HepG2 (cell line): ENCODE results near the gene L3MBTL1. TPM values are rescaled to one million over a fixed set of nuclear protein-coding genes. Genes with fewer than 3 reads are reported as not detected.
A peak's percentile ranks its signal among the peaks of the same experiment; 100 is the strongest.

Experiments used
- ARNT2 ChIP-seq: sonication (generic); formaldehyde crosslinking; IDR thresholded peaks from 2 replicates; pipeline ENCODE4 v1.8.0; 2022; ENCODE audit warnings: mild to moderate bottlenecking, low read depth, missing genetic modification reagents, moderate library complexity
- ARNTL ChIP-seq: sonication (generic); formaldehyde crosslinking; IDR thresholded peaks from 2 replicates; pipeline ENCODE4 v1.4.0; 2020; ENCODE audit warnings: mild to moderate bottlenecking, missing genetic modification reagents
- ATRX ChIP-seq: sonication (generic); formaldehyde crosslinking; IDR thresholded peaks from 2 replicates; pipeline ENCODE4 v1.4.0; 2020; ENCODE audit warnings: missing genetic modification reagents, borderline replicate concordance
- DPF2 ChIP-seq: sonication (generic); formaldehyde crosslinking; IDR thresholded peaks from 2 replicates; pipeline ENCODE4 v1.4.0; 2020; ENCODE audit warnings: mild to moderate bottlenecking, low read depth, missing genetic modification reagents, borderline replicate concordance
- EED ChIP-seq: sonication (generic); formaldehyde crosslinking; IDR thresholded peaks from 2 replicates; pipeline ENCODE4 v1.5.0; 2020; ENCODE audit warnings: mild to moderate bottlenecking, missing genetic modification reagents
- GFI1 ChIP-seq: sonication (generic); formaldehyde crosslinking; IDR thresholded peaks from 2 replicates; pipeline ENCODE4 v1.5.0; 2020; ENCODE audit warnings: missing genetic modification reagents, mild to moderate bottlenecking, borderline replicate concordance
- JARID2 ChIP-seq: sonication (generic); formaldehyde crosslinking; IDR thresholded peaks from 2 replicates; pipeline ENCODE4 v1.8.1; 2023; ENCODE audit warnings: missing genetic modification reagents, inconsistent platforms; ENCODE audit not compliant: insufficient replicate concordance
- NCOA5 ChIP-seq: sonication (generic); formaldehyde crosslinking; IDR thresholded peaks from 2 replicates; pipeline ENCODE4 v1.4.0; 2020; ENCODE audit warnings: missing genetic modification reagents
- NR2F1 ChIP-seq, 2 experiments: fragments of 450-650 bp in 1 of 2; formaldehyde crosslinking in 1 of 2; IDR thresholded peaks; 2 replicates each; pipeline versions ENCODE4 v1.5.0 to v1.6.1; 2016 to 2020; ENCODE audit warnings: mild to moderate bottlenecking in 1 of 2, missing compliant biosample characterization in 1 of 2, missing genetic modification reagents in 1 of 2, moderate library complexity in 1 of 2
- RXRB ChIP-seq: IDR thresholded peaks from 2 replicates; pipeline ENCODE4 v1.6.1; 2016; ENCODE audit warnings: borderline replicate concordance, missing genetic modification reagents, missing compliant biosample characterization
- ZFP82 ChIP-seq: sonication (generic); formaldehyde crosslinking; IDR thresholded peaks from 2 replicates; pipeline ENCODE4 v1.5.1; 2020; ENCODE audit warnings: mild to moderate bottlenecking, missing genetic modification reagents, borderline replicate concordance
- ZNF17 ChIP-seq: sonication (generic); formaldehyde crosslinking; IDR thresholded peaks from 2 replicates; pipeline ENCODE4 v1.5.0; 2020; ENCODE audit warnings: mild to moderate bottlenecking, missing genetic modification reagents
- ZNF274 ChIP-seq: sonication (generic); formaldehyde crosslinking; IDR thresholded peaks from 2 replicates; pipeline ENCODE4 v1.5.1; 2020; ENCODE audit warnings: mild to moderate bottlenecking, missing genetic modification reagents
- ZNF709 ChIP-seq: sonication (generic); formaldehyde crosslinking; IDR thresholded peaks from 2 replicates; pipeline ENCODE4 v1.5.0; 2020; ENCODE audit warnings: mild to moderate bottlenecking, missing genetic modification reagents
- ZNF724P ChIP-seq: sonication (generic); formaldehyde crosslinking; IDR thresholded peaks from 2 replicates; pipeline ENCODE4 v1.8.0; 2022; ENCODE audit warnings: missing genetic modification reagents, borderline replicate concordance
- ZNF788 ChIP-seq: sonication (generic); formaldehyde crosslinking; IDR thresholded peaks from 2 replicates; pipeline ENCODE4 v1.5.0; 2020; ENCODE audit warnings: mild to moderate bottlenecking, missing genetic modification reagents, borderline replicate concordance
- polyA plus RNA-seq, 8 experiments: library from polyadenylated mRNA; depleted of rRNA in 3 of 8; stranded (reverse) in 7 of 8; unstranded in 1 of 8; fragments of >200 nt; fragmentation: Illumina TruSeq in 4 of 8; extraction: Trizol in 4 of 8; gene quantifications; 2 replicates each; pipeline versions ENCODE4 v1.2.1 to v1.2.3, GENCODE V29; 2011 to 2016; ENCODE audit warnings: low read depth in 4 of 8, missing spikeins in 1 of 8, mixed read lengths in 1 of 8; ENCODE audit not compliant: insufficient read depth in 1 of 8
- total RNA-seq, 5 experiments: library from RNA; depleted of rRNA; stranded (reverse); fragments of >200 nt; fragmentation: Illumina TruSeq; extraction: Trizol; gene quantifications; 2 replicates each; pipeline ENCODE4 v1.2.3, GENCODE V29; 2016; ENCODE audit warnings: low read depth in 1 of 5
- TF ChIP-seq, protein P1 (sequence below): sonication (generic); formaldehyde crosslinking; IDR thresholded peaks from 2 replicates; pipeline ENCODE4 v1.4.0; 2020; ENCODE audit warnings: missing genetic modification reagents, low read depth, mild to moderate bottlenecking, borderline replicate concordance
- TF ChIP-seq, protein P2 (sequence below): sonication (generic); formaldehyde crosslinking; IDR thresholded peaks from 2 replicates; pipeline ENCODE4 v1.4.0; 2020; ENCODE audit warnings: mild to moderate bottlenecking, missing genetic modification reagents
- TF ChIP-seq, protein P3 (sequence below): sonication (generic); formaldehyde crosslinking; IDR thresholded peaks from 2 replicates; pipeline ENCODE4 v1.4.0; 2020; ENCODE audit warnings: missing genetic modification reagents
- TF ChIP-seq, protein P4 (sequence below): sonication (generic); formaldehyde crosslinking; IDR thresholded peaks from 2 replicates; pipeline ENCODE4 v1.5.1; 2020; ENCODE audit warnings: mild to moderate bottlenecking, missing genetic modification reagents, moderate library complexity

Gene L3MBTL1
- total and polyA plus RNA-seq, 2 of the 13 experiments (the other 11 are each of a cell fraction or from before 2014, with no cell fraction given) = 9.0 to 17.8 TPM

DNA sequence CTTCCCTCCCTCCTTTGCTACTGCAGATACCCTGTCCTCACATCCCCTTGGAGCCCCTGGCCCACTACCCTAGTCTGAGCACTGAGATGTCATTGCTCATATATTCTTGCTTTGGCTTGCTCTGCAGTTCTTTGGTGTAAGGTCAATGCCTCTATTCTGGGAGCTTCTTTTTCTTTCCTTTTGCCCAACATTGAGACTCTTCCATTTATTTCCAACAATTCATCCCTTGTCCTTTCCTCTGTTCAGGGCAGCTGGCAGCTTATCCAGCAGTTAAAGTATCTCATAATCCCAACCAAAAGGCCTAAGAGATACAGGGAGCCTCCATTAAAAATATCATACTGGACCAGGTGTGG is 23.6 kb downstream of the L3MBTL1 start (continued):
- TF ChIP-seq ZNF17 (CRISPR knock-in tag) (0 out of 2 replicates have a peak, but pooled peaks have one; percentile 25), NCOA5 (CRISPR knock-in tag) (no peak), GFI1 (CRISPR knock-in tag) (peak; percentile 17; the same call in 1 of the 2 replicates), DPF2 (no peak), ZNF274 (CRISPR knock-in tag) (no peak), ARNT2 (CRISPR knock-in tag) (peak; percentile 44; the same call in 1 of the 2 replicates), ATRX (CRISPR knock-in tag) (no peak), ARNTL (CRISPR knock-in tag) (no peak), ZNF709 (CRISPR knock-in tag) (0 out of 2 replicates have a peak, but pooled peaks have one; percentile 1), RXRB (CRISPR knock-in tag) (0 out of 2 replicates have a peak, but pooled peaks have one; percentile 2), ZFP82 (no peak), ZNF724P (CRISPR knock-in tag) (no peak), NR2F1 (CRISPR knock-in tag; IDR thresholded peaks at IDR 0.05) (0 out of 4 replicates have a peak, but pooled peaks of 1 of the 2 experiments have one; percentile 3), ZNF788 (peak; percentile 7; the same call in 1 of the 2 replicates), EED (CRISPR knock-in tag) (no peak), JARID2 (CRISPR knock-in tag) (no peak)
- TF ChIP-seq, protein P1, sequence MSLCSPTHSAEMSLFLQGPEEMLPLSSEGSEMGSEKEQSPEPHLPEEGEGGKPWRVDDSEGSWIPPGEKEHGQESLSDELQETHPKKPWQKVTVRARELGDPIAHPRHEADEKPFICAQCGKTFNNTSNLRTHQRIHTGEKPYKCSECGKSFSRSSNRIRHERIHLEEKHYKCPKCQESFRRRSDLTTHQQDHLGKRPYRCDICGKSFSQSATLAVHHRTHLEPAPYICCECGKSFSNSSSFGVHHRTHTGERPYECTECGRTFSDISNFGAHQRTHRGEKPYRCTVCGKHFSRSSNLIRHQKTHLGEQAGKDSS (CRISPR knock-in tag) = no peak
- TF ChIP-seq, protein P2, sequence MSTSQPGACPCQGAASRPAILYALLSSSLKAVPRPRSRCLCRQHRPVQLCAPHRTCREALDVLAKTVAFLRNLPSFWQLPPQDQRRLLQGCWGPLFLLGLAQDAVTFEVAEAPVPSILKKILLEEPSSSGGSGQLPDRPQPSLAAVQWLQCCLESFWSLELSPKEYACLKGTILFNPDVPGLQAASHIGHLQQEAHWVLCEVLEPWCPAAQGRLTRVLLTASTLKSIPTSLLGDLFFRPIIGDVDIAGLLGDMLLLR (CRISPR knock-in tag) = no peak
- TF ChIP-seq, protein P3, sequence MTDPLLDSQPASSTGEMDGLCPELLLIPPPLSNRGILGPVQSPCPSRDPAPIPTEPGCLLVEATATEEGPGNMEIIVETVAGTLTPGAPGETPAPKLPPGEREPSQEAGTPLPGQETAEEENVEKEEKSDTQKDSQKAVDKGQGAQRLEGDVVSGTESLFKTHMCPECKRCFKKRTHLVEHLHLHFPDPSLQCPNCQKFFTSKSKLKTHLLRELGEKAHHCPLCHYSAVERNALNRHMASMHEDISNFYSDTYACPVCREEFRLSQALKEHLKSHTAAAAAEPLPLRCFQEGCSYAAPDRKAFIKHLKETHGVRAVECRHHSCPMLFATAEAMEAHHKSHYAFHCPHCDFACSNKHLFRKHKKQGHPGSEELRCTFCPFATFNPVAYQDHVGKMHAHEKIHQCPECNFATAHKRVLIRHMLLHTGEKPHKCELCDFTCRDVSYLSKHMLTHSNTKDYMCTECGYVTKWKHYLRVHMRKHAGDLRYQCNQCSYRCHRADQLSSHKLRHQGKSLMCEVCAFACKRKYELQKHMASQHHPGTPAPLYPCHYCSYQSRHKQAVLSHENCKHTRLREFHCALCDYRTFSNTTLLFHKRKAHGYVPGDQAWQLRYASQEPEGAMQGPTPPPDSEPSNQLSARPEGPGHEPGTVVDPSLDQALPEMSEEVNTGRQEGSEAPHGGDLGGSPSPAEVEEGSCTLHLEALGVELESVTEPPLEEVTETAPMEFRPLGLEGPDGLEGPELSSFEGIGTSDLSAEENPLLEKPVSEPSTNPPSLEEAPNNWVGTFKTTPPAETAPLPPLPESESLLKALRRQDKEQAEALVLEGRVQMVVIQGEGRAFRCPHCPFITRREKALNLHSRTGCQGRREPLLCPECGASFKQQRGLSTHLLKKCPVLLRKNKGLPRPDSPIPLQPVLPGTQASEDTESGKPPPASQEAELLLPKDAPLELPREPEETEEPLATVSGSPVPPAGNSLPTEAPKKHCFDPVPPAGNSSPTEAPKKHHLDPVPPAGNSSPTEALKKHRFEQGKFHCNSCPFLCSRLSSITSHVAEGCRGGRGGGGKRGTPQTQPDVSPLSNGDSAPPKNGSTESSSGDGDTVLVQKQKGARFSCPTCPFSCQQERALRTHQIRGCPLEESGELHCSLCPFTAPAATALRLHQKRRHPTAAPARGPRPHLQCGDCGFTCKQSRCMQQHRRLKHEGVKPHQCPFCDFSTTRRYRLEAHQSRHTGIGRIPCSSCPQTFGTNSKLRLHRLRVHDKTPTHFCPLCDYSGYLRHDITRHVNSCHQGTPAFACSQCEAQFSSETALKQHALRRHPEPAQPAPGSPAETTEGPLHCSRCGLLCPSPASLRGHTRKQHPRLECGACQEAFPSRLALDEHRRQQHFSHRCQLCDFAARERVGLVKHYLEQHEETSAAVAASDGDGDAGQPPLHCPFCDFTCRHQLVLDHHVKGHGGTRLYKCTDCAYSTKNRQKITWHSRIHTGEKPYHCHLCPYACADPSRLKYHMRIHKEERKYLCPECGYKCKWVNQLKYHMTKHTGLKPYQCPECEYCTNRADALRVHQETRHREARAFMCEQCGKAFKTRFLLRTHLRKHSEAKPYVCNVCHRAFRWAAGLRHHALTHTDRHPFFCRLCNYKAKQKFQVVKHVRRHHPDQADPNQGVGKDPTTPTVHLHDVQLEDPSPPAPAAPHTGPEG (CRISPR knock-in tag) = no peak
- TF ChIP-seq, protein P4, sequence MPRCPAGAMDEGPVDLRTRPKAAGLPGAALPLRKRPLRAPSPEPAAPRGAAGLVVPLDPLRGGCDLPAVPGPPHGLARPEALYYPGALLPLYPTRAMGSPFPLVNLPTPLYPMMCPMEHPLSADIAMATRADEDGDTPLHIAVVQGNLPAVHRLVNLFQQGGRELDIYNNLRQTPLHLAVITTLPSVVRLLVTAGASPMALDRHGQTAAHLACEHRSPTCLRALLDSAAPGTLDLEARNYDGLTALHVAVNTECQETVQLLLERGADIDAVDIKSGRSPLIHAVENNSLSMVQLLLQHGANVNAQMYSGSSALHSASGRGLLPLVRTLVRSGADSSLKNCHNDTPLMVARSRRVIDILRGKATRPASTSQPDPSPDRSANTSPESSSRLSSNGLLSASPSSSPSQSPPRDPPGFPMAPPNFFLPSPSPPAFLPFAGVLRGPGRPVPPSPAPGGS = 0 out of 2 replicates have a peak, but pooled peaks have one; percentile 11
